Ascending aorta (tissue), 2 donors: ENCODE measurements around the gene RGPD5. TPM values are rescaled to one million over a fixed set of nuclear protein-coding genes. Genes with fewer than 3 reads are reported as not detected.
"Not testable (repeated sequence)": the region's sequence is repeated elsewhere in the genome, so short reads cannot be mapped to it uniquely, and the experiment has no call there.

ENCODE experiments used
- DNase-seq, 2 donors: peaks; one replicate each; pipeline ENCODE4 v3.0.0-alpha.2; 2019; ENCODE audit warnings: low spot score in 2 of 2
- H3K27ac ChIP-seq, 2 donors: fragments of 200-600 bp; sonication (generic); one replicate each; pipeline ENCODE4 v1.5.1; 2016 to 2017; ENCODE audit warnings: mild to moderate bottlenecking in 1 of 2
- H3K27me3 ChIP-seq: fragments of 200-600 bp; sonication (generic); one replicate; pipeline ENCODE4 v1.5.1; 2017
- H3K36me3 ChIP-seq, 2 donors: fragments of 200-600 bp; sonication (generic); one replicate each; pipeline ENCODE4 v1.5.1; 2016
- H3K4me1 ChIP-seq, 2 donors: fragments of 200-600 bp; sonication (generic); one replicate each; pipeline ENCODE4 v1.5.1; 2016 to 2017; ENCODE audit warnings: mild to moderate bottlenecking in 1 of 2
- H3K4me3 ChIP-seq, 2 donors: fragments of 200-600 bp; sonication (generic); one replicate each; pipeline ENCODE4 v1.5.1; 2016 to 2017; ENCODE audit warnings: mild to moderate bottlenecking in 1 of 2
- H3K9me3 ChIP-seq, 2 donors: fragments of 200-600 bp; sonication (generic); one replicate each; pipeline ENCODE4 v1.5.1; 2016
- intact Hi-C: fragments of 100-400 bp; cut with DNase I; formaldehyde crosslinking; loops from one replicate; pipeline ENCODE4 v1.15.1; 2023
- total RNA-seq: library from RNA; depleted of rRNA; stranded (reverse); fragments of >200 nt; gene quantifications from one replicate; pipeline ENCODE4 v1.1.0, GENCODE V29; 2016

RGPD5 gene
- total RNA-seq = 4.2 TPM

DNA sequence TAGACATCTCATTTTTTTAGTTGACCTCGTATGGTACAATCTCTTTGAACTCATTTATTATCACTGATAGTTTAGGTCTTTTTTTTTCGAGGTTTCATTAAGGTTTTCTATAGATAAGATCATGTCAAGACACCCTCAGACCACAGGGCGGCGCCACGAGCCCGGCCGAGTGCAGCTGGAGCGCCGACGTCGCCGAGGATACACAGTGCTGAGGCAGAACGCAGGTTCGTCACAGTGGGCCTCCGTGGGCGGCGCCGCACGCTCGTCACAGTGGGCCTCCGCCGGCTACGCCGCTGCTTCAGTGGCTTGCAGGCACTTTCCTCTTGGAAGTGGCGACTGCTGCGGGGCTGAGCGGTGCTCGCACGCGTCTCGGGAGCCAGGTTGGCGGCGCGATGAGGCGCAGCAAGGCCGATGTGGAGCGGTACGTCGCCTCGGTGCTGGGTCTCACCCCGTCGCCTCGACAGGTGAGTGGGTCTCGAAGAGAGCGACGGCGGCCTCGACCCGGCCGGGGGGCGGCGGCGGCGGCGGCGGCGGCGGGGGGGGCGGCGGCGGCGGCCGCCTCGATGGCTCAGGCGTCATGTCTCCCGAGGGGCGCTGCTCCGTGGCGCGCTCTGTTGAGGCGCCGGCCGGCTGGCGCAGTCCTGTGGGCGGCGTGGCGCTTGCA, at the start of gene RGPD5:
Gene RGPD5 (plus strand): TSS at position 232 of the 664 bp plus-strand sequence. CDS start 161 bp downstream, at position 393.
- H3K4me3 ChIP-seq, DNase-seq, H3K36me3 ChIP-seq, H3K4me1 ChIP-seq, H3K9me3 ChIP-seq, H3K27me3 ChIP-seq, intact Hi-C loops, H3K27ac ChIP-seq: not testable (repeated sequence)

- DNase-seq, H3K4me1 ChIP-seq, H3K4me3 ChIP-seq, H3K9me3 ChIP-seq, H3K27me3 ChIP-seq, H3K27ac ChIP-seq, H3K36me3 ChIP-seq, intact Hi-C loops: not testable (repeated sequence)
Measured at GRCh38 chr2:109751572-109751971, 42.5 kb upstream of the RGPD5 start.

DNA sequence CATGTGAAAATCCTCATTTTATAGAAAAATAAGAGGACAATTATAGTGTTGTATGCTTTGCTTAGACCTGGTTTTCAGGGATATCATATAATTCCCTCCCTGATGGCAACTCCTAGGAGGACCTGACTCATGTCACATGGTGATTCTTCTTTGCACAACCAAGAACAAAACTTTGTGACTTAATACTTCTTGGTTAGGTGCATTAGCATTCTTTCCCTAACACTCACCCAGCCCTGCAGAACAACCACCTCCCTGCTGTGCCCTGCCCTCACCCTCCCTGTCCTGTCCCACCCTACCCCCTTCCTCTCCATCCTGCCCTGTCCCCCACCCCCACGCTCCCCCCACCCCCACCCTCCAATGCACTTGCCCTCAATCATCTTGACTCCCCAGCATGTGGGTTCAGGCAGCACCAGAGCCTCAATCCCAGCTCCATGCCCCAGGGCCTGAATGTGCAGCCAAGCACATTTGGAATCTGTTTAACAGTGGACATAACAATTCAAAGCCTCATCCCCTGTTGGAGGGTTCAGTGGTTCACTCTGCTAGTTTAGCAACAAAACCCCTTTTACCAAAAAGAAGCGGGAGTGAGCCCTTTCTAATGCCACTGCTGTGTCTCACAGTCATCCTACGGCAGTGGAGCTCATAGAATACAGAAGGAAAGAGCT, 36.8 kb upstream of the RGPD5 start:
- H3K27me3 ChIP-seq, H3K4me1 ChIP-seq, H3K9me3 ChIP-seq, intact Hi-C loops, H3K27ac ChIP-seq, H3K36me3 ChIP-seq, DNase-seq, H3K4me3 ChIP-seq: not testable (repeated sequence)

DNA sequence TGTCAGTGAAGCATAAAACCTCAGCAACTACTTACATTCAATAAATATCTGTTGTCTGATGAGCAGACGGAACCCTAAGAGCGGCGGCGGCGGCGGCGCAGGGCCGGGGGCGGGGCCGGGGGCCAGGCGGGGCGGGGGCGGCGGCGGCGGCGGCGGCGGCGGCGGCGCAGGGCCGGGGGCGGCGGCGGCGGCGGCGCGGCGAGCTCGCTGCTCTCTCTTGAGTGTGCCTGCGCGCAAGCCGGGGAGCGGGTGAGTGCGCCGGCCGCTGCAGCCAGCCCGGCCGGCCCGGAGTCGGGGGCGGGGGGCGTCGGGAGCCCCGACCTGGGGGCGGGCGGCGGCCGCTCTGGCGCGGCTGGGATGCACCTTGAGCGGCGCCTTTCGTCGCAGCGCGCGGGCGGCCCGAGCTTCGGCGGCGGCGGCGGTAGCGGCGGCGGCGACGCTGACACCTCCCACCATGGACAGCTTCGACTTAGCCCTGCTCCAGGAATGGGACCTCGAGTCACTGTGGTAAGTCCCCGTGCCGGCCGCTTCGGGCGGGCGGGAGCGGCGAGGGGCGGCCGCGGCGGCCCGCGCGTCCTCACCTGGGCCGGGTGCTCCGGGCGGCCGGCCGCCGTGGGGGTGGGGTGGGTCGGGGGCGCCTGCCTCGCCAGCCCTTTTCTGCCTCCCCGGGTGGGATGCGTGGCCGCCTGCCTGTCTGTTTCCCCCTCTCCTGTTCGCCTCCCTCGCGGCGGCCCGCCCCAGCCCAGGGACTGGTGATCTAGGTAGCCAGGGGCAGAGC, 33.7 kb upstream of the RGPD5 start:
- H3K36me3 ChIP-seq, intact Hi-C loops, DNase-seq, H3K4me1 ChIP-seq, H3K9me3 ChIP-seq, H3K27me3 ChIP-seq: not testable (repeated sequence)
- Histone ChIP-seq H3K27ac (peak overlapping the region in 1 of 2 donors; percentile 27), H3K4me3 (peak overlapping the region; percentile 36 to 54)

DNA sequence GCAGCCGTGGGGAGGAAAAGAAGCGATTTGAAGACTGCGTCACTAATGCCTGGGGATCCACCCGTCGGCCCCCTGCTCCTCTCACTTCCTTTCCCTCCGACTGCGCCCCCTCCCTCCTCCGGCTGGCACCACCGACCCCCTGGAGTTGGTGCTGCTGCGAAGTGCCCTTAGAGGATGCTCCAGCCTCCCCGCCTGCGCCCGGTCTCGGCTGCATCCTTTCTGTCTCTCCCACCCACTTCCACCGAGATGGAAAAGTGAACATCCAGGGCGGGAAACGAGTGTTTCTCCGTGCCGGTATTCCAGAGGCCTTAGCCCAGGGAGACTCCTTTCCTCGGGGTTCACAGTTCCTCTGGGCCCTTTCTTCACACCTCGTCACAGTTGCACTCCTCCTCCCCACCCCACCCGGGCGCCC, 33.1 kb upstream of the RGPD5 start:
- H3K27ac ChIP-seq = peak overlapping the region; percentile 27 to 41
- H3K4me1 ChIP-seq, intact Hi-C loops, H3K36me3 ChIP-seq, DNase-seq, H3K27me3 ChIP-seq, H3K9me3 ChIP-seq: not testable (repeated sequence)
- H3K4me3 ChIP-seq = peak overlapping the region; percentile 36 to 54

DNA sequence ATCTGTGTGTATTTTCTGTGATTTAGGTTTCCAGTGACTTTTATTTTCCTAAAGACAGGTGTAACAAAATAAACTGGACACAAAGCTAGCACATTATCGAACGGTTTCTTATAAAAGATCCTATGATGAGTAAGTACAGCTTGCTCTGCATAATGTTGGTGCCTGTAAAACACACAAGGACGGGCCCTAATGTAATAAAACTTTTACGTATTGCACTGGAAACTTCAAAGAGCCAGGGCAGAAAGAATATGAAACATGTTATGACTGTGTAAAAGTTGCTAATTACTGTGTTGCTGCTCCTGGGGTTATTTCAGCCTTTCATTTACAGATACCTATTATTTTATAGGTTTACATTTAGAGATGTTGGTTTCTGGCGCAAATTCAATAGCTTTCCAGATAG, 32.1 kb upstream of the RGPD5 start:
- H3K9me3 ChIP-seq, H3K4me3 ChIP-seq, H3K36me3 ChIP-seq, H3K27ac ChIP-seq, H3K27me3 ChIP-seq, H3K4me1 ChIP-seq, DNase-seq, intact Hi-C loops: not testable (repeated sequence)

DNA sequence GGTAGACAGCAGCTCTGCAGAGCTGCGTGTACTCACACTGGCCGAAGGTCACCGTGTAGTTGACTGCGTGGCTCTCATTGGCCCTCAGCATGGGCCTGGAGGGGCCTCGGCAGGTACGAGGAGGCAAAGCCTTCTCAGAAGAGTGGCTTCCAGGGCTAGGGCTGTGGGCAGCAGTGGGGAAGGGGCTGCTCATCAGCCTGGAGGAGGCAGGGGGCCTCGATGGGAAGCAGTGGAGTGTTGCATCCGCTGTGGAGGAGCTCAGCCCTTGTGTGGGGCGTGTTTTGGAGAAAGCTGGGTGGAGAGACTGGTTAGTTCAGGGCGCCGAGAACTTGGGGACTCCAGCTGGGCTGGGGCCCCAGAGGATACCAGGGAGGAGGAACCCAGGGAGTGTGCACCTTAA, 28.0 kb upstream of the RGPD5 start:
- intact Hi-C loops, H3K27me3 ChIP-seq, H3K36me3 ChIP-seq: not testable (repeated sequence)

DNA sequence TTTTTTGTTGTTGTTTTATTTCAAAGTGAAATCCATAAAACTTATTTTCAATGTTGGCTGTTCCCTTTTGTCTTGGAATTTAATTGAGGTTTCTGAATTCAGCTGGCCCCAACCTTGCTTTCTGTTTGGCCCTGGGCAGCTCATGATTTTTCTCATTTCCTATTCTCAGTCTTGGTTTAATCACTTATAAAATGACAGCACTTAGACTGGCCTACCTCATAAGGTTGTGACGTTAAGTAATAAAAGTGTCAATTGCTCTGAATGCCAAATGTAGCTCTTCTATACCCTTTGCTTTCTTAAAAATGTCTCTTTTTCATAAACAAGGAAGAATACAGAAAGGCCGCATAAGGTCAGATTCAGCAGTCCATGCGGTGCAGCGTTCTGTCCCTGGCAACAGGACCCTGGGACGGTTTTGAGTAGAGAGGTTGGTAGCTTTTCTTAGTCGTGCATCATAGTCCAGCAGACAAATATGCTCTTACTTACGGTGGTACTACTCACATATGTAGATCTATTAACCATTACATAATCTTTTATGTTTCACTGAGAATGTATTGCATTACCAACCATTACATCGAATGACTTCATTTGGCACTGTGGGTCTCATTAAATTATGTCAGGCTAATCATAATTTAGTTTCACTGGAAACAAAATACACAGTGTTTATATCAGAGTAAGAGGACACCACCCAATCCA, 27.1 kb upstream of the RGPD5 start:
- DNase-seq, intact Hi-C loops, H3K36me3 ChIP-seq, H3K9me3 ChIP-seq, H3K27ac ChIP-seq, H3K4me3 ChIP-seq, H3K4me1 ChIP-seq, H3K27me3 ChIP-seq: not testable (repeated sequence)

More for the DNA sequence above, 28.0 kb upstream of the RGPD5 start:
- not testable (repeated sequence) for H3K4me1 ChIP-seq, H3K4me3 ChIP-seq, H3K9me3 ChIP-seq, H3K27ac ChIP-seq, DNase-seq

GRCh38 chr2:109768934-109769333, 25.2 kb upstream of the RGPD5 start:
- DNase-seq, H3K4me1 ChIP-seq, H3K27me3 ChIP-seq, H3K36me3 ChIP-seq, intact Hi-C loops, H3K9me3 ChIP-seq, H3K4me3 ChIP-seq, H3K27ac ChIP-seq: not testable (repeated sequence)

DNA sequence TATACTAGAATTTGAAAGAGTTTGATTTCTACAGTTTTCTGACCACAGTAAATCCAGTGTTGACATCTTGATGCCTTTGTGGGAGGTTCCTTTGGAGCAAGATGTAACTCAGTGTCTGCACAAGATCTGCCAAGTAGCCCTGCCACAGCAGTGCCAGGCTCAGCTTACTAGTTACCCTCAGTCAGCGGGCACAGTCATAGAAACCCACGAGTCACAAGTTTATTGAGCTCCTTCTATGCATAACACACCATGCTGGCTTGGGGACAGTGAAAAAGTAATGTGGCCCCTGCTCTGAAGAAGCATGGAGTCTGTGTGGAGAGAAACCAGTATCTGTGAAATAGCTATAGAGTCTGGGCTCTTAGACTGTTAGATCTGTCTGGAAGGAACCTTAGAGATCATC, 15.0 kb upstream of the RGPD5 start:
- H3K27me3 ChIP-seq, DNase-seq, H3K9me3 ChIP-seq, H3K36me3 ChIP-seq, H3K4me3 ChIP-seq, H3K4me1 ChIP-seq, H3K27ac ChIP-seq, intact Hi-C loops: not testable (repeated sequence)

DNA sequence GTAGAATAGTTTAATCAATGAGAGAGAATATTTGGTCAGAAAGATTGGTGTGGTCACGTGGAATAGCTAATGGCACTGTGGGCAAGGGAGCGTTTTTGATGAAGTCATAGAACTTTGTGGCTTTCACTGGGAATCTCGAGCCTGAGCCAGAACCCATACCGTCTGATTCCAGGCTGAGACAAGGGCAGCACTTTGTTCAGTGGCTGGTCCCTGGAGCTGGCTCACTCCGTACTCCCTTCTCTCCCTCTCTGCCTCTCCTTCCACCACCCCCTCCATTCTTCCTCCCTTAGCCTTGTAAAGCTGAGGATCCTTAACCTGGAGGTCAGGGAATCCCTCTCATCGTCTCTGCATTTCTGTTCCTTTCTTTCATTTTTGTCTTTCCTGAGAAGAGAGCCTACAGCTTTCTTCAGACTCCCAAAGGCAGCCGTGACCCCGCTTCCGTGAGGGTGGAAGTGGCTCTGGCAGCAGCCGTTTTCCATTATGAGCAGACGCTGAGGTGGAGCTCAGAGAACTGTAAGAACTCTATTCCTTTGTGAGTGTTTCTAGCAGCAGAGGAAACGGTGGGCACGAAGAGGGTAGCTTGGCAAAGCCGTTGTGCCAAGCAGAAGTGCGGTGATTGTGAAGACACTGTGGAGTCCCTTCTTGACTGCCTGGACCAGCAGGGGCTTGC, 12.8 kb upstream of the RGPD5 start:
- intact Hi-C loops = not testable (repeated sequence)

DNA sequence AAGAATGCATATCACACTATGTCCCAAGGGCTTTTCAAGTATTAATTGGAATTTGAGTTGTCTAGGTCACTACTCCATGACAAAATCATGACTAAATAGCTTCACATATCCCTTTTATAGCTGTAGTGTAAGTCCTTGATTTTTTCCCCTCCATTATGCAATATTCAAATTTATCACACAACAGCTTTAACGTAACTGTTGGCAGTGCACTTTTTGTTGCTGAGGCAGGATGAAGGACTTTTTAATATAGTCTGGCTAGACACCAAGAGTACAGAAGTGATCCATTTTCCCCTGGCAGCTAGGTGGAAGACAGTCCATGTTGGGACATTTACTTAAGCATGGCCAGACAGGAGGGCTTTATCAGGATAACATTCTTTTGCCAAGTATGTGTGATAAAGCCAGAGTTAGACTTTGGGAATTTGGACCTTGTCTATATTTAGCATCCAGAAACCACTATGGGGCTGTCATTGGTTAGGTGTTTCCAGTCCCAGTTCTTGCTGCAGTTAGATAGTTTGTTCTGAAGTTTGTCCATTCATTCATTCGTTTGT, 11.6 kb upstream of the RGPD5 start:
- H3K4me3 ChIP-seq, H3K4me1 ChIP-seq, DNase-seq, intact Hi-C loops, H3K36me3 ChIP-seq, H3K27ac ChIP-seq, H3K27me3 ChIP-seq, H3K9me3 ChIP-seq: not testable (repeated sequence)

More for the DNA sequence above, 12.8 kb upstream of the RGPD5 start:
- H3K27me3 ChIP-seq, H3K4me1 ChIP-seq, H3K27ac ChIP-seq, H3K36me3 ChIP-seq, H3K9me3 ChIP-seq, DNase-seq, H3K4me3 ChIP-seq: not testable (repeated sequence)
